GM19328 (cell line): ENCODE measurements around the gene THAP7.

Experiments used
- ATAC-seq: cut with Tn5 transposase; IDR thresholded peaks from one replicate; pipeline ENCODE4 v1.9.1; 2021; ENCODE audit warnings: mild to moderate bottlenecking, moderate library complexity; ENCODE audit not compliant: unreplicated experiment

Gene THAP7

GRCh38 chr22:20994128-20994901, 7.6 kb downstream of the THAP7 start:
- ATAC-seq = no peak

GRCh38 chr22:20993304-20994127, 8.4 kb downstream of the THAP7 start:
- no peak for ATAC-seq

GRCh38 chr22:20992456-20993303, 9.2 kb downstream of the THAP7 start:
- ATAC-seq = no peak

GRCh38 chr22:20992056-20992442, 9.9 kb downstream of the THAP7 start:
- no peak for ATAC-seq

GRCh38 chr22:20991252-20992055, 10.5 kb downstream of the THAP7 start:
- ATAC-seq = no peak

DNA sequence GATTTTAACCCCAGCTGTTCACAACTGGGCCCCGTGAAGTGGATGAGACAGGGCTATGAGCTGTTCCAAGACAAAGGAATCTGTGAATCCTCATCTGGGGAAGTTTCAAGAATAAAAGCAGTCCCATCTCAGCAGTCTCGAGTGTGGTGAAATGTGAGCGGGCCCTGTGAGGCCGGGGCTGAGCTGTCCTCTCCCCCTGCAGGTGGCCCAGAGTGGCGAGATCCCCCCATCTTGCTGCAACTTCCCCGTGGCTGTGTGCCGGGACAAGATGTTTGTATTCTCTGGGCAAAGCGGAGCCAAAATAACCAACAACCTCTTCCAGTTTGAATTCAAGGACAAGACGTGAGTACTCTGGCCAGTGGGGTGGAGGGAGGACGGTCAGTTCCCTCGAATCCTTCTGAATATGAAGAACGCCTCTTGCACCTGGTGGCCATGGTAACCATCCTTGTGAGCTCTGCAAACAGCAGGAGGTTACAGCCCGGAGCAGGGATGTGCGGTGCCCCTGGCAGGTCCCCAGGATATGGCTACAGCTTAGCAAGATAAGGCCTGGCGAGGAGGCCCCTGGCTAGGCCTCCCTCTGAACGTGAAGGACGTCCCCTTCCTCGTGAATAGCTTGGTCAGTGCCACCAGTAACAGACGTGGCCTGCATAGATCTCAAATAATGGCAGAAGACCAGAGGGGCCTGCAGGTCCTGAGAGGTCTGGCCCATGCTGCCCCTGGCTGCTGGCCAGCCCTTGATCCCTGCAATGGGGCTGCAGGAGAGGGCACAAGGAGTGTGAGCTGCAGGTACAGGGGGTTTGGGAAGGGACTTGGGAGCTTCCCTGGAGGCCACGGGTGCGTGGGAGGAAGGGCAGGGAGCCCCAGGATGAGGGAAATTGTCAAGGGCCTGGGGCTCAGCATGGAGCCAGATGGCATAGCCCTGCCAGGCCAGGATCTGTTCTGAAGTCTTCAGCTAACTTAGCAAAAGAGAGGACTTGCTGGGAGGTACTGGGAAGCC, 11.4 kb downstream of the THAP7 start:
- no peak for ATAC-seq

DNA sequence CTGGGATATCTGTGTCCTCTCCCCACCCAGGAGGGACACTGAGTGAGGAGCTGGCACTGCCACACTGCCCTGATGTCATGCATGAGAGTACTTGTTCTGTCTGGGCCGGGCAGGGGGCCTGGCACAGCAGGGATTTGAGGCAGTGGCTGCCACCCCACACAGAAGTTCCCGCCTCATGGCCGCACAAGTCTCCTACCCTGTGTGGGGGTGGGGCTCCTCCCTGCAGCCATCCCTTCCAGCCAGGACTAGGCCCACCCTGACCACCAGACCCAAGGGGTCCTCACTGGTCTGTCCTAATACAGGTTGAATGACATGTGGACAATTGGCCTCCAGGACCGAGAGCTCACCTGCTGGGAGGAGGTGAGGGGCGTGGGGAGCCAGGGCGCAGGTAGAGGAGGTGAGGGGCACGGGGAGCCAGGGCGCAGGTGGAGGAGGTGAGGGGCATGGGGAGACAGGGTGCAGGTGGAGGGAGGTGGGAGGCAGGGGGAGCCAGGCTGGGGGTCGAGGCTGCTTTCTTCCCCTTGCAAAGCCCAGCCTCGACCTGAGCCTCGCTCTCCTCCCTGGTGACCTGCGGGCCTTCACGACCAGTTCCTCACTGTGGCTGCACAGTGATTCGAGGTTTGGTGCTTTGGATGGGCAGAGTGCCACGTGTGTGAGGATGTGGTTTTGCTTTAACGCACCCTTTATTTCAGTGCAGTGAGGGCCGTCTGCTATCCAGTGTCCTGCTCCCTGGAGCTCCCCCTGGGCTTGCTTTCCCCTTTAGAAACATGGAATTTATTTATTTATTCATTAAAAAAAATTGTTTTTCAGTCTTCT, 12.4 kb downstream of the THAP7 start:
- no peak for ATAC-seq

DNA sequence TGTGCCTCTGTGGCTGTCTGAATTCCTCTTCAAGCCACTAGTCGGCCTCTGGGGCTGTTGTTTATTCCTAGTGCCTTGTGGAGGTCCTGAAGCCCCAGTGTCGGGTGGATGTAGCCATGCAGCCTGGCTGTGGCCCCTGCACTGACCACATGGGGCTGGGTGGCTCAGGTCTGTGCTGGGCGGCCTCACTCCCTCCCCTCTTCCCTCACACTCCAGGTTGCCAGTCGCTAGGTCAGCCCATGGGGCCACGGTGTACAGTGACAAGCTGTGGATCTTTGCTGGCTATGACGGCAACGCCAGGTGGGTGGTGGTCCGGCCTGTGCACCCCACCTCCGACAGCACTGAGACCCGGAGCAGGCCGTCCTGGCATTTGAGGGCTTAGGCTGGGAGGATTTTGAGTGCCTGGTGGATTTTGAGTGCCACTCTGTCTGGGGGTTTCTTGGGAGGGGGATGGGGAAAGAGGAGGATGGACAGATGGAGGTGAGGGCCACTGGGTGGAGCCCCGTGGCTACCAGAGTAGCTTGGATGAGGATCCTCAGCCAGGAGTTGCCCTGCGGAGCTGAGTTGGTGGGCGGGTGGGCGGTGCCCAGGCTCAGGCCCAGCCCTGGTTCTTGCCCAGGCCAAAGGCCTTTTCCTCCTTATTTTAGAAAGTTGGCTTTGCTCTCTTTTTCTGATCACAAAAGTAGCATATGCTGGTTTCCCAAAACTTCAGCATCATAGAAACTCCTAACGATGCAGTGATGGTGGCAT, 13.2 kb downstream of the THAP7 start:
- no peak for ATAC-seq

DNA sequence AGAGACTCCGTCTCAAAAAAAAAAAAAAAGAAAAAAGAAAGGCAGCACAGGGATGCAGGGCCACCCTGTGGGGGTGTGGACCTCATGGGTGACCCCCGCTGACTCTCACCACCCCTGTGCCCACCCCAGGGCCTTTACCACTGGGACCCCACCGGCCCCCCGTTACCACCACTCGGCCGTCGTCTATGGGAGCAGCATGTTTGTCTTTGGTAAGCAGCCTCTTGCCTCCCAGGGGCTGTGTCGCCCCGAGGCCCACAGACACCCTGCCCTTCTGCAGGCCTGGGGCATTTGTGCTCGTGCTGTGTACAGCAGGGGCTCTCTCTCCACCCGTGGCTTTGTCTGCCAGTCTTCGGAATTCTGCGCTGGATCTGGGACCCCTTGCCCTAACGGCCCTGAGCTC, 14.5 kb downstream of the THAP7 start:
- no peak for ATAC-seq

DNA sequence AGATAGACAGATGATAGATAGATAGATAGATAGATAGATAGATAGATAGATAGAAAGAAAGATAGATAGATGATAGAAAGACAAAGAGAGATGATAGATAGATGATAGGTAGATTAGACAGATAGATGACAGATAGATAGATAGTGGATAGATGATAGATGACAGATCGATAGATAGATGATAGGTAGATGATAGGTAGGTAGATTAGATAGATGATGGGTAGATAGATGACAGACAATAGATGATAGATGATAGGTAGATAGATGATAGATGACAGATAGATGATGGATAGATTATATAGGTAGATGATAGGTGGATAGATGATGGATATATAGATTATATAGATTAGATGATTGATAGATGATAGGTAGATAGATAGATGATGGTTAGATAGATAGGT, 15.6 kb downstream of the THAP7 start:
- no peak for ATAC-seq

GRCh38 chr22:20985720-20986119, 16.2 kb downstream of the THAP7 start:
- ATAC-seq = no peak

DNA sequence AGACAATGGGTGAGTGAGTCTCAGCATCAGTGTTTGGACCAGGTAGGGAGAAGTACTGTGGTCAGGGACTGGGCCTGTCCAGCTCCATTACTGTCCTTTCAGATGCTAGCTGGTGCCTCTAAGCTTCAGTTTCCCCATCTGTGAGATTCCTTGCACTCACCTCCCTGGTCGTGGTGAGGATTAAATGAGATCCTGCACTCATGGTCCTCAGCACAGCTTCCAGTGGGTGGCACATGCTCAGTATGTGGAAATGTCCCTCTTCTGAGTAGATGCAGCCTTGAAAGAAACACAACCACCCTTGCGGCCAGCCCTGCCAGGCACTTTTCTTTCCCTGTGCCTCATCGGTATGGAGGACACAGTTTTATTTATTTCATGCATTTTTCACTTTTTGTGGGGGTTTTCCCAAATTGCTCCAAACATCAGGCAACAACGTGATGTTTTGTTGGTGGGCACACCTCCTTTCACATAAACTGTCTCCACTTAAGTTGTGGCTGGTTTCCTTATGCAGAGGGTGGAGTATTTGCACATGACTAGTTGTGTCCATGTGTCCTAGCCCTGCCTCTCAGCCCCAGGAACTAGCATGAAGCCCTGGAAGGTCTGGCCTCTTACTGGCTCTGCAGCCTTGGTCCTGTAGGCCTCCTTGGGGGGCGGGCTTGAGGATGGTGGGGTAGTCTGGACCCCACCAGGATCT, 18.7 kb downstream of the THAP7 start:
- no peak for ATAC-seq

DNA sequence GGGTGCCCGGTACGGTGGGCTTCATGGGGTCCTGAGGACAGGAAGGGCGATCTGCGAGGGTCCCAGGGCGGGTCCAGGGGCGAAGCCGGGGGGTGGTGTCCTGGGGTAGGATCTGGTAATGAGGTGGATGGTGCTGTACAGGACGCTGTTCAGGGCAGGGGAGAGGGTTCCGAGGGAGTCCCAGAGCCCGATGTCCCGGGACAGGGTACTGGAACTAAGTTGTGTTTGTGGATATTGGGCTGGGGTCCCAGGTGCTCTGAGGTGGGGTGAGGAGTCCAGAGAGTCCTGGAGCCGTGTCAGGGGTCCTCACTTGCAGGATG, 19.4 kb downstream of the THAP7 start:
- ATAC-seq = no peak

GRCh38 chr22:20981787-20982562, 19.9 kb downstream of the THAP7 start, which contains the start of gene LZTR1:
Gene LZTR1 (plus strand): TSS chr22:20982297. CDS start chr22:20982372, 75 bp downstream.
- ATAC-seq = peak; percentile 78

- ATAC-seq = no peak
Measured at GRCh38 chr22:20980938-20981722, 20.8 kb downstream of the THAP7 start.

GRCh38 chr22:20980523-20980922, 21.4 kb downstream of the THAP7 start:
- no peak for ATAC-seq
